ENCODE data around the gene CDK6. TPM values are rescaled to one million over a fixed set of nuclear protein-coding genes. Genes with fewer than 3 reads are reported as not detected.

The CDK6 gene
- total RNA-seq, 6 experiments from 2014 or later: 6.9 to 23.7 (median 17.0) TPM

DNA sequence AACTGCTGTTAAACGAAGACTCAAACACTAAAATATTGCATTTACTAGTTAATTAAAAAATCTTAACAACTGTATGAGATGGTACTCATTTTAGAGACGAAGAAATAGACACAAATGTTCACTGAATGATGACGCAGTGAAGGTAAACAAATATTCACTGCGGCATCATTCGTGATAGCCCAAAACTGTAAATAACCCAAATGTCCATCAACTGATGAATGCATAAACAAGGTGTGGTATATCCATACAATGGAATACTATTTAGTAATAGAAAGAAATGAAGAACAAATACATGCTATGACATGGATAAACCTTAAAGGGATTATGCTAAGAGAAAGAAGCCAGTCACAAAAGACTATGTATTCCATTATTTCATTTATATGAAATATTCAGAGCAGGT is 51.4 kb downstream of the CDK6 start:
- H3K4me3 ChIP-seq: no peak overlapping the region
- no peaks in the 10 kb centered on the region for H3K36me3 ChIP-seq
- no peaks in the 10 kb centered on the region for H3K27me3 ChIP-seq
- H3K27ac ChIP-seq: no peak overlapping the region
- H3K4me1 ChIP-seq: peaks cover 0 to 17% (median 9%) of the 10 kb centered on the region in 4 donors
- DNase-seq (no peak), ATAC-seq (no peak)
- WGBS (ENCODE audit: insufficient coverage, low coverage, low lambda C conversion rate, missing lambda C conversion rate): 92% methylated on average over 5 of the region's 5 CpGs
- TF ChIP-seq, protein P1, sequence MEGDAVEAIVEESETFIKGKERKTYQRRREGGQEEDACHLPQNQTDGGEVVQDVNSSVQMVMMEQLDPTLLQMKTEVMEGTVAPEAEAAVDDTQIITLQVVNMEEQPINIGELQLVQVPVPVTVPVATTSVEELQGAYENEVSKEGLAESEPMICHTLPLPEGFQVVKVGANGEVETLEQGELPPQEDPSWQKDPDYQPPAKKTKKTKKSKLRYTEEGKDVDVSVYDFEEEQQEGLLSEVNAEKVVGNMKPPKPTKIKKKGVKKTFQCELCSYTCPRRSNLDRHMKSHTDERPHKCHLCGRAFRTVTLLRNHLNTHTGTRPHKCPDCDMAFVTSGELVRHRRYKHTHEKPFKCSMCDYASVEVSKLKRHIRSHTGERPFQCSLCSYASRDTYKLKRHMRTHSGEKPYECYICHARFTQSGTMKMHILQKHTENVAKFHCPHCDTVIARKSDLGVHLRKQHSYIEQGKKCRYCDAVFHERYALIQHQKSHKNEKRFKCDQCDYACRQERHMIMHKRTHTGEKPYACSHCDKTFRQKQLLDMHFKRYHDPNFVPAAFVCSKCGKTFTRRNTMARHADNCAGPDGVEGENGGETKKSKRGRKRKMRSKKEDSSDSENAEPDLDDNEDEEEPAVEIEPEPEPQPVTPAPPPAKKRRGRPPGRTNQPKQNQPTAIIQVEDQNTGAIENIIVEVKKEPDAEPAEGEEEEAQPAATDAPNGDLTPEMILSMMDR (IDR thresholded peaks at IDR 0.05): no peak
- TF ChIP-seq POLR2A (IDR thresholded peaks at IDR 0.05): no peak
- intact Hi-C loops (cut with DNase I): no loop called here
- H3K9me3 ChIP-seq: no peaks in the 10 kb centered on the region

DNA sequence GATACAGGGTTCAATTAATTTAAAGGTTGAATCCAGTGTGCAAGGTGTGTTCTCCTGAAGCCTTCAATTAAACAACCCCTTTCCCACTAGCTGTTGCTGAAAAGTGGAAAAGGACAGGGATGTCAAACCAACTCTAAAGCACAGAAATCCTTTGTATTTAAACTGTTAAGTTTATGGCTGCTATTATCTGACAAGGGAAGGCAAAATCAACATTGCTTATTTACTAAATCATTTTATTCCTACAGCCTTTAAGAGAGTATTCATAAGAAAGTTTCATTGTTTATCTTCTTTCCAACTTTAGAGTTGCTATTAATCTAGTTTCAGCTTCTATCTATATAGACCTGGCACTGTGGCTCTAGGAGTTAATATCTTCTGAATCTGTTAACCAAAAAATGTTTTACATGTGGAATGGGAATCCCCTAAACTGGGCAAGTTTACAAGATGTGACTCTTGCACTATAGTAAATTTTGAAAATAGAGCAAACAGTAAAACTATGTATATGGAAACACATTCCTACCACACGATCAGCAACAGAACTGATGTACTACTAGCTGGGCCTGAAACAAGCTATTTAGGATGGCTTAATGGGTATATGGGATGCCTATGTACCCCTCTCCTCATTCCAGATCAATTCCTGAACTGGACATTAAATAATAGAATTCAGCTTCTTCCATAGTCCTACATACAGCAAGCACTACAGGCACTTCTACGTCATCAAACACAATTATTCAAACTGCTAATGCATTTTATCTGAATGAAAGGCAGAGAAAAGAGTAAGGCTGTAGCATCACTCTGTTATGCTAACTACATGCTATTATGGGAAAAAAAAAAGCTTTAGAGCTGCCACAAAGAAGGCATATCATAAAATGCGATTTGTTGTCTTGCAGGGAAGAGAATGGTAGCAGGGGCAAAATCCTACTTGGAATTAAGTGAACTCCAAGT is 52.8 kb downstream of the CDK6 start:
- 77% methylated on average over 3 of the region's 3 CpGs for WGBS (ENCODE audit: insufficient coverage, low coverage, low lambda C conversion rate, missing lambda C conversion rate)
- H3K4me3 ChIP-seq: no peak overlapping the region
- no peak for ATAC-seq

DNA sequence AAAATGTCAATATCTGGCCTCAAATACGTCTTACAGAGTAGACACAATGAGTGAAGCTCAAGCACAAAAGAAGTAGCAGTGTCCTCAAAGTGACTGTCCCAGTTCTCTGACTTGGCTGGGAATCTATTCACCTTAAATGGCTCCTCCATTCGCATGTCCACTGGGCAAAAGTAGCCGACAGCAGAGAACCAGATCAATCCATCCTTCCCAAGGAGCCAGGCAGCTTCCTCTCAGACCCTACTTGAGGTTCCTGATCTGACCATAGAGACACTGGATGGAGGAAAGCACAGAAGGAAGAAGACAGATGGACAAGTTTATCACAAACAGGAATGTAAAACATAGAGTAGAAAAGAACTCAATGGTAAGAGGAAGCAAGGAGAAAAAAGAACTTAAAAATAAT is 53.5 kb downstream of the CDK6 start:
- no peaks in the 10 kb centered on the region for H3K27me3 ChIP-seq
- no peaks in the 10 kb centered on the region for H3K9me3 ChIP-seq
- peaks cover 0 to 25% (median 11%) of the 10 kb centered on the region in 4 donors for H3K4me1 ChIP-seq
- intact Hi-C loops (cut with DNase I): no loop called here
- DNase-seq (no peak), ATAC-seq (no peak)
- TF ChIP-seq POLR2A (IDR thresholded peaks at IDR 0.05): no peak
- TF ChIP-seq, protein P1 (IDR thresholded peaks at IDR 0.05): no peak
- H3K36me3 ChIP-seq: no peaks in the 10 kb centered on the region
- H3K4me3 ChIP-seq: no peak overlapping the region
- WGBS (ENCODE audit: insufficient coverage, low coverage, low lambda C conversion rate, missing lambda C conversion rate): 50% methylated on average over 3 of the region's 3 CpGs
- H3K27ac ChIP-seq: no peak overlapping the region

More for the DNA sequence above, 52.8 kb downstream of the CDK6 start:
- H3K27ac ChIP-seq: no peak overlapping the region
- no peaks in the 10 kb centered on the region for H3K27me3 ChIP-seq
- intact Hi-C loops (cut with DNase I): no loop called here
- TF ChIP-seq POLR2A (IDR thresholded peaks at IDR 0.05): no peak
- TF ChIP-seq, protein P1 (IDR thresholded peaks at IDR 0.05): no peak
- H3K9me3 ChIP-seq: no peaks in the 10 kb centered on the region
- no peaks in the 10 kb centered on the region for H3K36me3 ChIP-seq
- DNase-seq: no peak
- H3K4me1 ChIP-seq: peaks cover 0 to 25% (median 10%) of the 10 kb centered on the region in 4 donors

DNA sequence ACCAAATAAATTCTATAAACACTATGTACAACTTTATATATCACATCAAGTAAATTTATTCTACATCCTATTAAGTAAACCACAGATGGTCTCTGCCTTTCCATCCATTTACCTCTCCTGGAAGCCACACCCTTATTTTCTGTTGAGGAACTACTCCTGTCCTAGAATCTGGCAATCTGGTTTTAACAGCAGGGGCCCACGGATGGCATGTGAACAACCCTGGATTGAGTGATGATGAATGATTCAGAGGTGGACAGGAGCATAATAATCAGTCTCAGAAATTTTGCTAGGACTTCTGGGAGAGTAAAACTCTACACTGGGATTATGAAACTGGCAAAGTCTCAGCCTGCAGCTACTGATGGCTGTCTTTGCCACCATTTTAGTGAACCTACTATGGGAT is 54.1 kb downstream of the CDK6 start:
- H3K27me3 ChIP-seq: no peaks in the 10 kb centered on the region
- intact Hi-C loops (cut with DNase I): no loop called here
- no peaks in the 10 kb centered on the region for H3K9me3 ChIP-seq
- H3K36me3 ChIP-seq: no peaks in the 10 kb centered on the region
- no peak overlapping the region for H3K4me3 ChIP-seq
- no peak overlapping the region for H3K27ac ChIP-seq
- no peak for ATAC-seq
- DNase-seq: no peak
- peaks cover 0 to 25% (median 11%) of the 10 kb centered on the region in 4 donors for H3K4me1 ChIP-seq
- WGBS (ENCODE audit: insufficient coverage, low coverage, low lambda C conversion rate, missing lambda C conversion rate): 58% methylated on average over 1 of the region's 1 CpG
- TF ChIP-seq POLR2A (IDR thresholded peaks at IDR 0.05): no peak
- TF ChIP-seq, protein P1 (IDR thresholded peaks at IDR 0.05): no peak

All from right lobe of liver (tissue), 6 donors.